ENCODE results near the gene ACSL3. TPM values are rescaled to one million over a fixed set of nuclear protein-coding genes. Genes with fewer than 3 reads are reported as not detected.

ACSL3 gene
- total RNA-seq, 1 experiment from 2014 or later: 181 TPM

- Mint-ChIP-seq H3K4me3 (ENCODE audit: unreplicated experiment) (no peak overlapping the region), H3K36me3 (ENCODE audit: insufficient read depth, unreplicated experiment) (peaks cover 60% of the 10 kb centered on the region), H3K27ac (ENCODE audit: unreplicated experiment) (no peak overlapping the region), H3K4me1 (ENCODE audit: low read depth, unreplicated experiment) (peaks cover 12% of the 10 kb centered on the region), H3K27me3 (ENCODE audit: insufficient read depth, unreplicated experiment) (no peaks in the 10 kb centered on the region), H3K9me3 (ENCODE audit: unreplicated experiment) (peaks cover 8% of the 10 kb centered on the region)
- ChIA-PET CTCF (no interaction called here), POLR2A (interaction anchor here (0.5 kb wide), 1 partner anchor 237 kb away, joined by 12 read pairs; no protein-coding TSS in a partner anchor)
- H3K27me3 ChIP-seq (replicated peaks; ENCODE audit: control insufficient read depth, insufficient read depth, low read length): no peaks in the 10 kb centered on the region
- peaks cover 9% of the 10 kb centered on the region for H3K4me1 ChIP-seq
- no peak for DNase-seq
- H3K4me3 ChIP-seq (ENCODE audit: low read depth, low read length): no peak overlapping the region
- H3K36me3 ChIP-seq (ENCODE audit: control insufficient read depth, insufficient read depth, low read length): peaks cover 7% of the 10 kb centered on the region; the same call in 1 of the 2 replicates
- intact Hi-C loops (cut with micrococcal nuclease; ENCODE audit: unreplicated experiment): no loop called here
- no peaks in the 10 kb centered on the region for H3K9me3 ChIP-seq
- no peak for TF ChIP-seq CTCF (IDR thresholded peaks at IDR 0.05; ENCODE audit: insufficient read depth in 1 of 2, low read depth in 1 of 2, low read length in 1 of 2, severe bottlenecking in 1 of 2, unreplicated experiment in 1 of 2)
- no TSS peak for BruUV-seq (replicated peaks)
Observed at GRCh38 chr2:222935688-222936298, 75.0 kb downstream of the ACSL3 start.

GRCh38 chr2:222936705-222937104 lies 75.9 kb downstream of the ACSL3 start:
- no TSS peak for BruUV-seq (replicated peaks)
- DNase-seq: no peak
- ChIA-PET CTCF (no interaction called here), POLR2A (no interaction called here)
- H3K27me3 ChIP-seq (replicated peaks; ENCODE audit: control insufficient read depth, insufficient read depth, low read length): no peaks in the 10 kb centered on the region
- H3K36me3 ChIP-seq (ENCODE audit: control insufficient read depth, insufficient read depth, low read length): peaks cover 5% of the 10 kb centered on the region; the same call in 1 of the 2 replicates
- H3K4me1 ChIP-seq: peaks cover 9% of the 10 kb centered on the region
- intact Hi-C loops (cut with micrococcal nuclease; ENCODE audit: unreplicated experiment): no loop called here
- TF ChIP-seq CTCF (IDR thresholded peaks at IDR 0.05; ENCODE audit: insufficient read depth in 1 of 2, low read depth in 1 of 2, low read length in 1 of 2, severe bottlenecking in 1 of 2, unreplicated experiment in 1 of 2): no peak
- H3K4me3 ChIP-seq (ENCODE audit: low read depth, low read length): no peak overlapping the region
- H3K36me3 Mint-ChIP-seq (ENCODE audit: insufficient read depth, unreplicated experiment): peaks cover 56% of the 10 kb centered on the region
- no peaks in the 10 kb centered on the region for H3K27me3 Mint-ChIP-seq (ENCODE audit: insufficient read depth, unreplicated experiment)
- no peak overlapping the region for H3K4me3 Mint-ChIP-seq (ENCODE audit: unreplicated experiment)
- H3K27ac Mint-ChIP-seq (ENCODE audit: unreplicated experiment): no peak overlapping the region
- no peaks in the 10 kb centered on the region for H3K9me3 ChIP-seq
- H3K9me3 Mint-ChIP-seq (ENCODE audit: unreplicated experiment): peaks cover 8% of the 10 kb centered on the region
- H3K4me1 Mint-ChIP-seq (ENCODE audit: low read depth, unreplicated experiment): peaks cover 12% of the 10 kb centered on the region

DNA sequence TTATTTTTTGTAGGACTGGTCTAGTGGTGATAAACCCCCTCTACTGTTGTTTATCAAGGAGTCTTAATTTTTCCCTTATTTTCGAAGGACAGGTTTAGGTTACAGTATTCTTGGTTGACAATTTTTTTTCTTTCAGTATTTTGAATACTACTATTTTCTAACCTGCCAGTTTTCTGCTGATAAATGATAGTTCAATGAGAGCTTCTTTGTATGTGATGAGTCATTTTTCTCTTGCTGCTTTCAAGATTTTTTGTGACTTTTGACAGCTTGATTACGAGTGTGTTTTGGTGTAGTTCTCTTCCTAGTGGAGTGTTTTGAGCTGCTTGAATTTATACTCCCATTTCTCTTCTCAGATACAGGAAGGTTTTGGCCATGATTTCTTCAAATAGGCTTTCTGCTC lies 77.5 kb downstream of the ACSL3 start:
- Histone ChIP-seq H3K9me3 (no peaks in the 10 kb centered on the region), H3K27me3 (replicated peaks; ENCODE audit: control insufficient read depth, insufficient read depth, low read length) (no peaks in the 10 kb centered on the region), H3K4me3 (ENCODE audit: low read depth, low read length) (no peak overlapping the region), H3K36me3 (ENCODE audit: control insufficient read depth, insufficient read depth, low read length) (peaks cover 3% of the 10 kb centered on the region; the same call in 1 of the 2 replicates), H3K4me1 (peaks cover 13% of the 10 kb centered on the region)
- no peak for DNase-seq
- H3K36me3 Mint-ChIP-seq (ENCODE audit: insufficient read depth, unreplicated experiment): peaks cover 55% of the 10 kb centered on the region
- peaks cover 8% of the 10 kb centered on the region for H3K9me3 Mint-ChIP-seq (ENCODE audit: unreplicated experiment)
- H3K4me1 Mint-ChIP-seq (ENCODE audit: low read depth, unreplicated experiment): peaks cover 19% of the 10 kb centered on the region
- ChIA-PET CTCF (interaction anchor here (0.6 to 3.7 kb wide), 13 partner anchors 7 to 248 kb away, joined by 3 to 30 read pairs (median 10); no protein-coding TSS in a partner anchor), POLR2A (no interaction called here)
- H3K27me3 Mint-ChIP-seq (ENCODE audit: insufficient read depth, unreplicated experiment): no peaks in the 10 kb centered on the region
- no peak overlapping the region for H3K27ac Mint-ChIP-seq (ENCODE audit: unreplicated experiment)
- TF ChIP-seq CTCF (IDR thresholded peaks at IDR 0.05; ENCODE audit: insufficient read depth in 1 of 2, low read depth in 1 of 2, low read length in 1 of 2, severe bottlenecking in 1 of 2, unreplicated experiment in 1 of 2): no peak
- no peak overlapping the region for H3K4me3 Mint-ChIP-seq (ENCODE audit: unreplicated experiment)
- intact Hi-C loops (cut with micrococcal nuclease; ENCODE audit: unreplicated experiment): no loop called here
- no TSS peak for BruUV-seq (replicated peaks)

Measured in Caco-2 (cell line).